Pericardium fibroblast (primary cell): ENCODE data around the gene OTULINL. TPM values are rescaled to one million over a fixed set of nuclear protein-coding genes. Genes with fewer than 3 reads are reported as not detected.

Experiments
- total RNA-seq: library from RNA; depleted of rRNA; stranded (reverse); fragments of >200 nt; gene quantifications from 2 replicates; pipeline ENCODE4 v1.2.3, GENCODE V29; 2015

OTULINL gene
- 0.68 and 1.5 TPM in 2 replicates for total RNA-seq

GRCh38 chr5:14581106-14581890 lies at the start of gene OTULINL:
Gene OTULINL (plus strand): TSS chr5:14581792. CDS start chr5:14581895, 103 bp downstream.

Other genes with a start within 250 kb of the OTULINL start
- 15.7 and 19.7 TPM in 2 replicates for gene OTULIN, start 82.9 kb downstream of the OTULINL start, total RNA-seq